SK-N-SH treated with all-trans-retinoic acid at 6 μM for 48 hours (cell line): ENCODE measurements around the gene COG4.

Experiments
- ISL1 ChIP-seq: fragments of 250-450 bp; sonication (Bioruptor Pico); IDR thresholded peaks from 2 replicates; pipeline ENCODE4 v2.1.2; 2022; ENCODE audit warnings: mild to moderate bottlenecking, moderate library complexity
- RARB ChIP-seq: fragments of 250-450 bp; sonication (Bioruptor Pico); IDR thresholded peaks from 2 replicates; pipeline ENCODE4 v1.8.0; 2021; ENCODE audit warnings: mild to moderate bottlenecking, moderate library complexity
- ZFP30 ChIP-seq: fragments of 450-650 bp; formaldehyde crosslinking; IDR thresholded peaks from 2 replicates; pipeline ENCODE4 v1.5.0; 2022; ENCODE audit warnings: mild to moderate bottlenecking, moderate library complexity
- ZNF565 ChIP-seq: fragments of 450-650 bp; formaldehyde crosslinking; conservative IDR thresholded peaks from 2 replicates; pipeline ENCODE4 v1.5.0; 2020; ENCODE audit warnings: low read depth, mild to moderate bottlenecking, moderate library complexity
- ZNF8 ChIP-seq: fragments of 450-650 bp; formaldehyde crosslinking; IDR thresholded peaks from 2 replicates; pipeline ENCODE4 v1.5.0; 2020; ENCODE audit warnings: mild to moderate bottlenecking, moderate library complexity
- TF ChIP-seq, protein P1 (sequence below): fragments of 250-450 bp; sonication (Bioruptor Pico); IDR thresholded peaks from 2 replicates; pipeline ENCODE4 v1.8.0; 2020; ENCODE audit warnings: mild to moderate bottlenecking, moderate library complexity, borderline replicate concordance

- TF ChIP-seq ZFP30 (no peak), ISL1 (CRISPR knock-in tag) (no peak; the same call in 1 of the 2 replicates), ZNF565 (CRISPR knock-in tag) (no peak), RARB (CRISPR knock-in tag) (no peak), ZNF8 (CRISPR knock-in tag) (no peak)
- TF ChIP-seq, protein P1, sequence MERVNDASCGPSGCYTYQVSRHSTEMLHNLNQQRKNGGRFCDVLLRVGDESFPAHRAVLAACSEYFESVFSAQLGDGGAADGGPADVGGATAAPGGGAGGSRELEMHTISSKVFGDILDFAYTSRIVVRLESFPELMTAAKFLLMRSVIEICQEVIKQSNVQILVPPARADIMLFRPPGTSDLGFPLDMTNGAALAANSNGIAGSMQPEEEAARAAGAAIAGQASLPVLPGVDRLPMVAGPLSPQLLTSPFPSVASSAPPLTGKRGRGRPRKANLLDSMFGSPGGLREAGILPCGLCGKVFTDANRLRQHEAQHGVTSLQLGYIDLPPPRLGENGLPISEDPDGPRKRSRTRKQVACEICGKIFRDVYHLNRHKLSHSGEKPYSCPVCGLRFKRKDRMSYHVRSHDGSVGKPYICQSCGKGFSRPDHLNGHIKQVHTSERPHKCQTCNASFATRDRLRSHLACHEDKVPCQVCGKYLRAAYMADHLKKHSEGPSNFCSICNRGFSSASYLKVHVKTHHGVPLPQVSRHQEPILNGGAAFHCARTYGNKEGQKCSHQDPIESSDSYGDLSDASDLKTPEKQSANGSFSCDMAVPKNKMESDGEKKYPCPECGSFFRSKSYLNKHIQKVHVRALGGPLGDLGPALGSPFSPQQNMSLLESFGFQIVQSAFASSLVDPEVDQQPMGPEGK (CRISPR knock-in tag) = peak; percentile 77
These were observed 86.3 kb downstream of the COG4 start for GRCh38 chr16:70437017-70437581.
